GM19438 (cell line): ENCODE results near the gene TMUB1.
"Not testable (repeated sequence)": the region's sequence is repeated elsewhere in the genome, so short reads cannot be mapped to it uniquely, and the experiment has no call there.

Experiments
- ATAC-seq: cut with Tn5 transposase; IDR thresholded peaks from one replicate; pipeline ENCODE4 v1.9.1; 2021; ENCODE audit warnings: low read depth; ENCODE audit not compliant: unreplicated experiment

Gene TMUB1

GRCh38 chr7:151057506-151057988 is 25.7 kb downstream of the TMUB1 start, which contains the start of gene CDK5:
Gene CDK5, minus strand, starts transcription at chr7:151057897. Its CDS starts 49 bp downstream, at chr7:151057848.
- peak; percentile 11 for ATAC-seq

GRCh38 chr7:151056666-151057505 is 26.4 kb downstream of the TMUB1 start:
- no peak for ATAC-seq

- no peak for ATAC-seq
These were observed 27.0 kb downstream of the TMUB1 start for GRCh38 chr7:151056283-151056665.

- no peak for ATAC-seq
These were observed 29.5 kb downstream of the TMUB1 start for GRCh38 chr7:151053751-151054150.

GRCh38 chr7:151053096-151053495 is 30.2 kb downstream of the TMUB1 start:
- no peak for ATAC-seq

- ATAC-seq: no peak
These were observed 32.2 kb downstream of the TMUB1 start for GRCh38 chr7:151051108-151051507.

GRCh38 chr7:151048911-151049463 is 34.3 kb downstream of the TMUB1 start:
- ATAC-seq: no peak

GRCh38 chr7:151047976-151048815 is 35.1 kb downstream of the TMUB1 start, which contains the start of gene ASIC3:
Gene ASIC3, plus strand, starts transcription at chr7:151048531. Its CDS starts 355 bp downstream, at chr7:151048886.
- ATAC-seq: no peak

GRCh38 chr7:151046603-151047573 is 36.4 kb downstream of the TMUB1 start:
- ATAC-seq: no peak

- no peak for ATAC-seq
These were observed 37.3 kb downstream of the TMUB1 start for GRCh38 chr7:151045967-151046366.

- no peak for ATAC-seq
These were observed 38.0 kb downstream of the TMUB1 start for GRCh38 chr7:151045262-151045661.

GRCh38 chr7:151043959-151044358 is 39.3 kb downstream of the TMUB1 start:
- no peak for ATAC-seq

- not testable (repeated sequence) for ATAC-seq
These were observed 39.8 kb downstream of the TMUB1 start for GRCh38 chr7:151043449-151043848.

- no peak for ATAC-seq
These were observed 42.5 kb downstream of the TMUB1 start for GRCh38 chr7:151040616-151041375.

- ATAC-seq: no peak
These were observed 43.3 kb downstream of the TMUB1 start for GRCh38 chr7:151039850-151040548.

GRCh38 chr7:151038951-151039849 is 44.1 kb downstream of the TMUB1 start:
- ATAC-seq: no peak

- no peak for ATAC-seq
These were observed 47.4 kb downstream of the TMUB1 start for GRCh38 chr7:151035902-151036301.
